B cell (primary cell): ENCODE measurements around the gene FYCO1. TPM values are rescaled to one million over a fixed set of nuclear protein-coding genes. Genes with fewer than 3 reads are reported as not detected.

ENCODE experiments used
- ATAC-seq: fragments of 200-7000 bp; cut with Tn5 transposase; one replicate; pipeline ENCODE4 v1.10.0; 2021; ENCODE audit warnings: low read depth, mild to moderate bottlenecking, moderate number of reproducible peaks, moderate library complexity
- CTCF ChIA-PET: fragments of 350-600 bp; sonication (Branson Sonifier 250); formaldehyde crosslinking; loops from one replicate; lab custom pipeline; 2021; ENCODE audit warnings: antibody characterized with exemption, inconsistent platforms; lab: Charles Lee
- POLR2A ChIA-PET: fragments of 350-600 bp; sonication (Branson Sonifier 250); formaldehyde crosslinking; loops from one replicate; lab custom pipeline; 2021; ENCODE audit warnings: antibody characterized with exemption; lab: Charles Lee
- DNase-seq: peaks from one replicate; pipeline ENCODE4 v3.0.0; 2013
- H2AFZ ChIP-seq: 2 replicates; pipeline ENCODE4 v1.6.1; 2012; ENCODE audit warnings: mild to moderate bottlenecking, low read depth, low read length; ENCODE audit not compliant: insufficient read depth, poor library complexity, severe bottlenecking
- H3K27ac ChIP-seq, 2 donors: 1 replicate in 1 of 2; 2 replicates in 1 of 2; pipeline ENCODE4 v1.5.1; 2012 to 2013; ENCODE audit warnings: low read length in 2 of 2, mild to moderate bottlenecking in 2 of 2, moderate library complexity in 1 of 2
- H3K27me3 ChIP-seq, 4 experiments: fragments of 200-600 bp in 1 of 4; sonication (generic) in 1 of 4; replicated peaks in 1 of 4; 1 replicate in 2 of 4; 2 replicates in 2 of 4; pipeline versions ENCODE4 v1.6.1 to v1.7.0; 2013 to 2016; ENCODE audit warnings: low read length in 3 of 4, mild to moderate bottlenecking in 2 of 4, mixed read lengths in 1 of 4, moderate library complexity in 1 of 4; ENCODE audit not compliant: insufficient read depth in 4 of 4, control insufficient read depth in 3 of 4; ENCODE audit errors: control extremely low read depth in 1 of 4
- H3K36me3 ChIP-seq, 2 experiments: replicated peaks in 1 of 2; 1 replicate in 1 of 2; 2 replicates in 1 of 2; pipeline versions ENCODE4 v1.6.1 to v1.7.1; 2013; ENCODE audit warnings: low read length in 1 of 2; ENCODE audit not compliant: insufficient read depth in 2 of 2, control insufficient read depth in 1 of 2; ENCODE audit errors: control extremely low read depth in 1 of 2, extremely low read depth in 1 of 2
- H3K4me1 ChIP-seq, 2 donors: fragments of 200-600 bp in 1 of 2; sonication (generic) in 1 of 2; 1 replicate in 1 of 2; 2 replicates in 1 of 2; pipeline versions ENCODE4 v1.5.1 to v1.6.1; 2013 to 2017; ENCODE audit warnings: low read length in 2 of 2; ENCODE audit not compliant: control insufficient read depth in 2 of 2, insufficient read depth in 2 of 2
- H3K4me2 ChIP-seq: replicated peaks from 2 replicates; pipeline ENCODE3; 2012; ENCODE audit warnings: mild to moderate bottlenecking, low read depth, low read length; ENCODE audit not compliant: poor library complexity, severe bottlenecking
- H3K4me3 ChIP-seq, 5 experiments: fragments of 200-600 bp in 1 of 5; sonication (generic) in 1 of 5; 1 replicate in 3 of 5; 2 replicates in 2 of 5; pipeline versions ENCODE4 v1.5.1 to v1.7.0; 2011 to 2016; ENCODE audit warnings: low read length in 4 of 5, mild to moderate bottlenecking in 4 of 5, low read depth in 2 of 5, control low read depth in 1 of 5, moderate library complexity in 1 of 5; ENCODE audit not compliant: insufficient read depth in 1 of 5; ENCODE audit errors: control extremely low read depth in 1 of 5, extremely low read depth in 1 of 5
- H3K79me2 ChIP-seq: fragments of 200-600 bp; sonication (generic); one replicate; pipeline ENCODE4 v1.6.0; 2016; ENCODE audit warnings: low read length; ENCODE audit not compliant: control insufficient read depth, insufficient read depth
- H3K9ac ChIP-seq: fragments of 200-600 bp; sonication (generic); 2 replicates; pipeline ENCODE4 v1.6.1; 2017; ENCODE audit warnings: mild to moderate bottlenecking, low read length, moderate library complexity
- H3K9me3 ChIP-seq, 3 donors: one replicate each; pipeline versions ENCODE4 v1.6.1 to v1.7.1; 2013; ENCODE audit warnings: low read length in 2 of 3; ENCODE audit not compliant: control insufficient read depth in 2 of 3, insufficient read depth in 1 of 3; ENCODE audit errors: control extremely low read depth in 1 of 3
- H4K20me1 ChIP-seq: 2 replicates; pipeline ENCODE4 v1.6.0; 2012; ENCODE audit warnings: mild to moderate bottlenecking, low read length; ENCODE audit not compliant: insufficient read depth, control insufficient read depth, poor library complexity, severe bottlenecking
- H3K27ac Mint-ChIP-seq: one replicate; pipeline ENCODE4 v1.8.0; 2021; ENCODE audit warnings: mixed read lengths
- H3K27me3 Mint-ChIP-seq: one replicate; pipeline ENCODE4 v1.8.0; 2021; ENCODE audit warnings: mixed read lengths
- H3K4me1 Mint-ChIP-seq: one replicate; pipeline ENCODE4 v1.8.0; 2021; ENCODE audit warnings: mixed read lengths
- H3K4me3 Mint-ChIP-seq: one replicate; pipeline ENCODE4 v1.8.0; 2021; ENCODE audit warnings: mixed read lengths
- H3K9me3 Mint-ChIP-seq: one replicate; pipeline ENCODE4 v1.8.0; 2022; ENCODE audit warnings: mixed read lengths; ENCODE audit not compliant: insufficient read depth
- CTCF ChIP-seq: fragments of 200-600 bp; IDR thresholded peaks from one replicate; pipeline ENCODE4 v1.8.0; 2022; ENCODE audit warnings: antibody characterized with exemption, mild to moderate bottlenecking
- EZH2 ChIP-seq: IDR thresholded peaks from 2 replicates; pipeline ENCODE4 v1.6.1; 2012; ENCODE audit warnings: borderline replicate concordance, low read depth, mild to moderate bottlenecking, moderate library complexity, low read length; ENCODE audit not compliant: insufficient read depth, poor library complexity, severe bottlenecking
- WGBS: methylation state at CpG from one replicate; pipeline ENCODE4 v1.1.5; 2013; ENCODE audit warnings: missing lambda C conversion rate; ENCODE audit not compliant: insufficient coverage; 5-methylcytosine and 5-hydroxymethylcytosine counted together
- intact Hi-C: fragments of 100-400 bp; cut with micrococcal nuclease; formaldehyde crosslinking; loops from one replicate; pipeline ENCODE4 v1.10.0; 2022
- polyA plus RNA-seq: library from polyadenylated mRNA; depleted of rRNA; stranded (reverse); fragments of >200 nt; gene quantifications from 2 replicates; pipeline ENCODE4 v1.2.3, GENCODE V29; 2012
- total RNA-seq, 2 donors: library from RNA; stranded (reverse); fragments of 120-200 nt in 1 of 2; gene quantifications; 1 replicate in 1 of 2; 2 replicates in 1 of 2; pipeline versions ENCODE4 v1.2.3 to v1.2.4, GENCODE V29; 2013 to 2022

FYCO1 gene
- total and polyA plus RNA-seq, 2 donors (not counting 1 experiment from before 2014, with no cell fraction given): 5.4 to 16.7 TPM

DNA sequence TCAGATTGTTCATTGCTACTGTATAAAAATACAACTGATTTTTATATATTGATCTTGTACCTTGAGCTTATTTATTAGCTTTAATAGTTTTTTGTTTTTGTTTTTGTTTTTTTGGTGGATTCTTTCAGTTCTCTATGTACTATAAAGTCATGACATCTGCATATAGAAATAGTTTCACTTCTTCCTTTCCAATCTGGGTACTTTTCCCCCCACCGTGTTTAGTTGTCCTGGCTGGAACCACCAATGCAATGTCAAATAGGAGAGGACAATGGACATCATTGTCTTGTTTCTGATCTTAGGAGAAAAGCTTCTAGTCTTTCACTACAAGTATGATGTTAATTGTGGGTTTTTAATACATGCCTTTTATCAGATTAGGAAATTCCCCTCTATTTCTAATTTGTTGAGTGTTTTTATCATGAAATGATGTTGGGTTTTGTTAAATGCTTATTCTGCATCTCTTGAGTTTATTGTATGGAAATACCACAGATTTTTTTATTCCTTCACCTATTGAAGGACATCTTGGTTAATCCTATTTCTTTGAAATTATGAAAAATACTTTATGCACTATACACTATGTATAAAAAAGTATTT, 34.4 kb upstream of the FYCO1 start:
- H3K4me2 ChIP-seq: no peak overlapping the region

More for the DNA sequence above, 34.4 kb upstream of the FYCO1 start:
- ChIA-PET CTCF (no interaction called here), POLR2A (interaction anchor here (0.6 kb wide), 2 partner anchors 32 to 35 kb away, joined by 3 to 7 read pairs; no protein-coding TSS in a partner anchor)
- Mint-ChIP-seq H3K4me3 (peak overlapping the region; percentile 18), H3K27ac (peak overlapping the region; percentile 2), H3K4me1 (peaks cover 16% of the 10 kb centered on the region), H3K9me3 (peaks cover 8% of the 10 kb centered on the region), H3K27me3 (no peaks in the 10 kb centered on the region)
- no peaks in the 10 kb centered on the region for H4K20me1 ChIP-seq
- DNase-seq (peak; percentile 46), ATAC-seq (peak; percentile 28)
- H3K27ac ChIP-seq: no peak overlapping the region
- WGBS: no CpG with 5 or more reads among the region's 1 CpG
- no peak overlapping the region for H3K4me3 ChIP-seq
- H3K36me3 ChIP-seq: no peaks in the 10 kb centered on the region
- peaks cover 11 to 16% of the 10 kb centered on the region in 2 donors for H3K4me1 ChIP-seq
- no peaks in the 10 kb centered on the region for H3K79me2 ChIP-seq
- no peak overlapping the region for H3K9ac ChIP-seq
- peaks cover 0 to 35% (median 28%) of the 10 kb centered on the region in 3 donors for H3K9me3 ChIP-seq
- no peak overlapping the region for H2AFZ ChIP-seq
- H3K27me3 ChIP-seq: no peaks in the 10 kb centered on the region
- TF ChIP-seq EZH2: no peak
- TF ChIP-seq CTCF: no peak
- intact Hi-C loops: no loop called here
